Heart left ventricle (tissue), 16 donors: ENCODE measurements around the gene STAP2. TPM values are rescaled to one million over a fixed set of nuclear protein-coding genes. Genes with fewer than 3 reads are reported as not detected.
A peak's percentile ranks its signal among the peaks of the same experiment; 100 is the strongest.

Source experiments
- ATAC-seq, 4 donors: fragments of 200-7000 bp; cut with Tn5 transposase; one replicate each; pipeline ENCODE4 v1.9.1; 2020 to 2022; ENCODE audit warnings: moderate library complexity in 4 of 4, mild to moderate bottlenecking in 3 of 4, moderate number of reproducible peaks in 1 of 4
- DNase-seq, 5 donors: peaks; one replicate each; pipeline ENCODE4 v3.0.0-alpha.2; 2020
- H3K27ac ChIP-seq, 12 donors: fragments of 200-600 bp; sonication (generic) in 4 of 12; one replicate each; pipeline versions ENCODE4 v1.5.0 to v1.8.0; 2016 to 2022; ENCODE audit warnings: mild to moderate bottlenecking in 2 of 12
- H3K27me3 ChIP-seq, 9 donors: fragments of 200-600 bp; sonication (generic) in 2 of 9; one replicate each; pipeline versions ENCODE4 v1.5.1 to v1.8.0; 2016 to 2022; ENCODE audit warnings: mild to moderate bottlenecking in 3 of 9
- H3K36me3 ChIP-seq, 9 donors: fragments of 200-600 bp; sonication (generic) in 2 of 9; one replicate each; pipeline versions ENCODE4 v1.5.0 to v1.8.0; 2018 to 2022; ENCODE audit warnings: mild to moderate bottlenecking in 2 of 9
- H3K4me1 ChIP-seq, 12 donors: fragments of 200-600 bp; sonication (generic) in 4 of 12; one replicate each; pipeline versions ENCODE4 v1.5.0 to v1.8.0; 2016 to 2022; ENCODE audit warnings: mild to moderate bottlenecking in 3 of 12
- H3K4me3 ChIP-seq, 12 donors: fragments of 200-600 bp; sonication (generic) in 4 of 12; one replicate each; pipeline versions ENCODE4 v1.5.0 to v1.8.0; 2017 to 2022; ENCODE audit warnings: mild to moderate bottlenecking in 9 of 12, moderate library complexity in 4 of 12
- H3K9me3 ChIP-seq, 12 donors: fragments of 200-600 bp; sonication (generic) in 4 of 12; one replicate each; pipeline versions ENCODE4 v1.5.0 to v1.8.0; 2016 to 2022; ENCODE audit warnings: mild to moderate bottlenecking in 1 of 12
- CTCF ChIP-seq, 12 donors: fragments of 200-600 bp; sonication (generic) in 4 of 12; IDR thresholded peaks; one replicate each; pipeline versions ENCODE4 v1.5.0 to v1.8.0; 2018 to 2022; ENCODE audit warnings: antibody characterized with exemption in 12 of 12, mild to moderate bottlenecking in 5 of 12
- POLR2A ChIP-seq, 2 donors: fragments of 450-650 bp; IDR thresholded peaks; one replicate each; pipeline ENCODE4 v1.6.1; 2017; ENCODE audit warnings: antibody characterized with exemption in 2 of 2, mild to moderate bottlenecking in 2 of 2, moderate library complexity in 2 of 2
- WGBS, 4 donors: extraction: QIAGEN DNeasy Blood & Tissue Kit in 2 of 4; methylation state at CpG; one replicate each; pipeline versions ENCODE4 v1.1.5 to v1.1.7; 2013 to 2018; 5-methylcytosine and 5-hydroxymethylcytosine counted together
- intact Hi-C, 10 donors: fragments of 100-400 bp; cut with DNase I; formaldehyde crosslinking; loops; one replicate each; pipeline versions ENCODE4 v1.11.1 to v1.14.2; 2022
- polyA plus RNA-seq, 2 donors: library from polyadenylated mRNA; stranded (reverse); fragments of 200-250 nt; gene quantifications; one replicate each; pipeline ENCODE4 v1.2.3, GENCODE V29; 2013
- total RNA-seq, 9 donors: library from RNA; depleted of rRNA in 2 of 9; stranded (reverse); fragments of >200 nt in 2 of 9; fragmentation: NEBNext Ultra II Directional in 3 of 9; extraction: Animal tissue kit (Norgen Biotek cat#: 25700) in 3 of 9; gene quantifications; one replicate each; pipeline versions ENCODE4 v1.1.0 to v1.2.4, GENCODE V29; 2016 to 2023
- donor health status: ischemic (EF 13 %, LVEDD 7.1; RV severe dilation, severe dysfunction).
- donor health status: healthy with polysubstance abuse.
- donor health status: DM: no; HTN: yes; CAD: no.
- donor health status: DM: no; HTN: no; CAD: no.
- donor health status: ischemic (EF 25% LVEDD 6.9; RV normal size, moderate dysfunction).
- donor health status: ischemic (EF 25% LVEDD 5.7; RV mildly dilated, moderate dysfunction).
- donor health status: healthy.
- donor health status: DM: yes; HTN: yes; CAD: no.
- donor health status: ischemic (EF 35%, LVEDD 5.7; RV mildly dilated, moderate dysfunction).
- donor health status: nonischemic (EF 11% LVEDD 7.7; RV severe dilation, severe dysfunction).
- donor health status: DM: yes; HTN: yes; CAD: no.
- donor health status: PGD.
- donor health status: ischemic (EF 29% LVEDD 5.4; RV normal size, mild dysfunction).
- donor health status: nonischemic (EF 23%, LVEDD 6.1; RV moderate dilation, normal function).

Gene STAP2
- total and polyA plus RNA-seq, 11 donors, result 0.67 to 14.2 (median 1.9) TPM

GRCh38 chr19:4327252-4327876 is 11.3 kb downstream of the STAP2 start:
- DNase-seq, result peak; percentile 48 to 86 (median 73)
- WGBS, 4 donors, result 1 to 8% (median 5%) methylated on average over 19 to 30 of the region's 30 CpGs
- peaks cover 0 to 5% (median 0%) of the 10 kb centered on the region in 9 donors for H3K27me3 ChIP-seq
- H3K9me3 ChIP-seq, result no peaks in the 10 kb centered on the region
- peak; percentile 23 to 60 (median 47) for ATAC-seq
- TF ChIP-seq CTCF (IDR thresholded peaks at IDR 0.05) (no peak), POLR2A (IDR thresholded peaks at IDR 0.05) (no peak)
- H3K27ac ChIP-seq, result no peak overlapping the region
- H3K4me1 ChIP-seq, result peaks cover 0 to 24% (median 16%) of the 10 kb centered on the region in 12 donors
- intact Hi-C loops, result loop anchor here in 2 of 10 donors (5.0 to 10.0 kb wide), 2 partner anchors 63 to 75 kb away; partner anchors contain the start of genes CHAF1A (in 1 of the 2) and SH3GL1 (in 1 of the 2)
- H3K4me3 ChIP-seq, result peak overlapping the region in 11 of 12 donors; percentile 6 to 62 (median 53)
- no peaks in the 10 kb centered on the region for H3K36me3 ChIP-seq

GRCh38 chr19:4326837-4327251 is 11.8 kb downstream of the STAP2 start:
- TF ChIP-seq CTCF (IDR thresholded peaks at IDR 0.05) (no peak), POLR2A (IDR thresholded peaks at IDR 0.05) (no peak)

GRCh38 chr19:4326215-4326836 is 12.3 kb downstream of the STAP2 start:
- Histone ChIP-seq H3K4me1 (peaks cover 0 to 24% (median 16%) of the 10 kb centered on the region in 12 donors), H3K4me3 (no peak overlapping the region), H3K27me3 (peaks cover 0 to 5% (median 0%) of the 10 kb centered on the region in 9 donors), H3K36me3 (no peaks in the 10 kb centered on the region), H3K9me3 (peaks cover 0 to 4% (median 0%) of the 10 kb centered on the region in 12 donors), H3K27ac (no peak overlapping the region)
- no peak for DNase-seq
- 58 to 69% (median 63%) methylated on average over 13 of the region's 13 CpGs for WGBS, 4 donors
- TF ChIP-seq CTCF (IDR thresholded peaks at IDR 0.05), result no peak
- no peak for TF ChIP-seq POLR2A (IDR thresholded peaks at IDR 0.05)
- ATAC-seq, result no peak
- intact Hi-C loops, result loop anchor here in 2 of 10 donors (5.0 to 10.0 kb wide), 2 partner anchors 62 to 76 kb away; partner anchors contain the start of genes CHAF1A (in 1 of the 2) and SH3GL1 (in 1 of the 2)

More at GRCh38 chr19:4326837-4327251, 11.8 kb downstream of the STAP2 start:
- ATAC-seq (no peak), DNase-seq (no peak)
- no peaks in the 10 kb centered on the region for H3K36me3 ChIP-seq
- intact Hi-C loops, result loop anchor here in 2 of 10 donors (5.0 to 10.0 kb wide), 2 partner anchors 62 to 75 kb away; partner anchors contain the start of genes CHAF1A (in 1 of the 2) and SH3GL1 (in 1 of the 2)
- 8 to 22% (median 17%) methylated on average over 15 to 33 of the region's 33 CpGs for WGBS, 4 donors
- peak overlapping the region in 9 of 12 donors; percentile 45 to 62 (median 53) for H3K4me3 ChIP-seq
- peaks cover 0 to 5% (median 0%) of the 10 kb centered on the region in 9 donors for H3K27me3 ChIP-seq
- no peak overlapping the region for H3K27ac ChIP-seq
- H3K4me1 ChIP-seq, result peaks cover 0 to 24% (median 16%) of the 10 kb centered on the region in 12 donors
- H3K9me3 ChIP-seq, result no peaks in the 10 kb centered on the region

GRCh38 chr19:4324228-4324627 is 14.4 kb downstream of the STAP2 start:
- peaks cover 0 to 12% (median 0%) of the 10 kb centered on the region in 12 donors for H3K9me3 ChIP-seq
- DNase-seq (no peak), ATAC-seq (no peak)
- TF ChIP-seq CTCF (IDR thresholded peaks at IDR 0.05) (no peak), POLR2A (IDR thresholded peaks at IDR 0.05) (no peak)
- no peak overlapping the region for H3K4me3 ChIP-seq
- peaks cover 0 to 5% (median 0%) of the 10 kb centered on the region in 9 donors for H3K27me3 ChIP-seq
- H3K4me1 ChIP-seq, result peaks cover 0 to 24% (median 16%) of the 10 kb centered on the region in 12 donors
- H3K36me3 ChIP-seq, result no peaks in the 10 kb centered on the region
- 90 to 91% (median 91%) methylated on average over 11 to 12 of the region's 12 CpGs for WGBS, 4 donors
- intact Hi-C loops, result loop anchor here in 1 of 10 donors (10.0 kb wide), 1 partner anchor 59 kb away; no protein-coding TSS in a partner anchor
- H3K27ac ChIP-seq, result no peak overlapping the region
